Caki2 (cell line): Measurements from ENCODE around the gene AP2A2. TPM values are rescaled to one million over a fixed set of nuclear protein-coding genes. Genes with fewer than 3 reads are reported as not detected.

ENCODE experiments used
- DNase-seq: peaks from one replicate; pipeline ENCODE4 v3.0.0-alpha.2; 2015; ENCODE audit warnings: low read depth
- in situ Hi-C: cut with HindIII; loops from 2 replicates; pipeline ENCODE4 v1.10.0; 2016; ENCODE audit warnings: low sequenced_read_pairs, low pct_unique_long_range_greater_than_20kb, mixed read lengths
- total RNA-seq: library from RNA; depleted of rRNA; stranded (reverse); fragments of >200 nt; shearing (Covaris generic); gene quantifications from 2 replicates; pipeline ENCODE4 v1.2.3, GENCODE V29; 2014; ENCODE audit warnings: low replicate concordance

The AP2A2 gene
- total RNA-seq, 1 experiment from 2014 or later, result 49.4 TPM

DNA sequence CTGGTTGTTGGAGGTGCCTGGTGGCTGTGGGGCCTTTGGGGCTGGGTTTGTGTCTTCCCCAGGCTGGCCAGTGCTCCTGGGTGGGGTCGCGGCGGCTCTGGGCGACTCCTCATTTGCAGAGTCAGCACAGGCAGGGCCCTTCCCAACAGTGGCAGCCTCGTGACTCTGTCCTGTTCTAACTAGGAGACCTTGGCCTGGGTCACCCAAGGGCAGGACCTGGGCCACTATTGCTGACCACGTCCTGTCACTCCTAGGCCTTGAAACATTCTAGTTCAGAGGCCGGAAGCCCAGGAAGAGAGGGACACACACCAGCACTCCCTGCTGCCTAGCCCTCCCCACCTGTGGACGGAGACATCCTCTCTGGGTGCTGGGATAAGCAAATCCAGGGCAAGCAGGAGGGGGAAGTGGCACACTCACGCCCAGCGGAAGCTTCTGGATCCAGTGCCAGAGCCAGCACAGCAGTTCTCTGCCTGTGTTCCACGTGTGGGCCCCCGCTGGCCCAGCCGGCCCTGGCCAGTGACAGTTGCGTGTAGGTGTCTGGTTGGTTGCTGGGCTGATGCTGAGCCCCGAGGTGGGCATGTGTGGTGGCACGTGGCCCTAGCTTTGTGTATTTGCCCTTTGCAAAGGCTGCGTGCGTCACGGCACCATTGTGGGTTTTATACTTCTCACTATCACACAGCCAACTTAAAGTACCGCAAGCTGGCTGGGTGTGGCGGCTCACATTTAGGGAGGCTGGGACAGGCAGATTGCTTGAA is 10.7 kb upstream of the AP2A2 start:
- in situ Hi-C loops, result no loop called here
- no peak for DNase-seq

DNA sequence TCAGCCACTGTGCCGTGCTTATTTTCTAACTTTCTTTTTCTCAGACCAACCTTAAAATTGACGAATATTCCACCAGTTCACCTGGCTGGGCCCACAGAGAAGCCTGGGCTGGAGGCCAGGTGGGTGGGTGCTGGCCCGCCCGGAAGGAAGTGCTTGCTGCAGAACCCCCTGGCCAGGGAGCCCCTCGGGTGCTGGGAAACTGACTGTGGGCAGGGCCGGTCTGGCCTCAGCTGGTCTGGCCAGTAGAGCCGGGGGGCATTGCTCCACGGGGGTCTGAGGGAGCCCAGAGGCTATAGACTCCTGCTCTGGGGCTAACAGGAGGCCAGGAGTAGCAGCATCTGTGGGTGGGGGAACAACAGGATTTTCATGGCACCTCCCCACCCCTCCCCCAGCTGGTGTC is 8.2 kb upstream of the AP2A2 start:
- in situ Hi-C loops, result no loop called here
- no peak for DNase-seq

DNA sequence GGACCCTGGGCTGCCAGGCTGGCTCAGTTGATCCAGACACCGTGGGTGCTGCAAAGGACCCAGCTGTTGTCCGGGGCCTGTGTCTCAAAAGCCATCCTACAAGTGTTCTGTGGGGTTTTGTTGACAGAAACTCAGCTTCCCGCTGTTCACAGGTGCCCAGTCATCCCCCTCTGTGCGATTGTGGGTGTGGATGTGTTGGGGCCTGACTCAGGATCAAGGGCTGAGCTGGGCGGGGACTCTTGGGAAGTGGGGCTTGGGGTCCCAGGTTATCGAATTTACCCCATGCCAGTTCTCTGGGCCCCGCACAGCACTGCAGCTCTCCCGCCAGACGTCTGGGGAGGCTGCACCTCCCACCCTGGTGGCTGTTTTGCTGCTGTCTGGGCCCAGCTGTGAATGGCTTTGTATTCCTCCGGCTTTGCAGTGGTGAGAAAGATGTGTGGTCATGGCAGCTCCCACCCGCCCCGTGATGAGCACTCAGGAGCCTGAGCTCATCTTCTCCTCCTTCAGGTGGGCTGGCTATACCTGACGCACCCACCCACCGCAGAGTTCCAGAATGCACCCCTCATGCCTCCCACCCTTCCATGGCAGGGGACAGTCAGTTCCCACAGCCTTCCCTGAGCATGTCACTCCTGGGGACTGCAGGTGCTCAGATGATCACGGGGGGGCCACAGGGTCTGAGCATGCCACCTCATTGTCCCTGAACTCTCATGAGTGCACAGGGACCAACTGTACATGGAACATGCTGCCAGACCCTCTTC is 3.6 kb upstream of the AP2A2 start:
- in situ Hi-C loops, result no loop called here
- no peak for DNase-seq

DNA sequence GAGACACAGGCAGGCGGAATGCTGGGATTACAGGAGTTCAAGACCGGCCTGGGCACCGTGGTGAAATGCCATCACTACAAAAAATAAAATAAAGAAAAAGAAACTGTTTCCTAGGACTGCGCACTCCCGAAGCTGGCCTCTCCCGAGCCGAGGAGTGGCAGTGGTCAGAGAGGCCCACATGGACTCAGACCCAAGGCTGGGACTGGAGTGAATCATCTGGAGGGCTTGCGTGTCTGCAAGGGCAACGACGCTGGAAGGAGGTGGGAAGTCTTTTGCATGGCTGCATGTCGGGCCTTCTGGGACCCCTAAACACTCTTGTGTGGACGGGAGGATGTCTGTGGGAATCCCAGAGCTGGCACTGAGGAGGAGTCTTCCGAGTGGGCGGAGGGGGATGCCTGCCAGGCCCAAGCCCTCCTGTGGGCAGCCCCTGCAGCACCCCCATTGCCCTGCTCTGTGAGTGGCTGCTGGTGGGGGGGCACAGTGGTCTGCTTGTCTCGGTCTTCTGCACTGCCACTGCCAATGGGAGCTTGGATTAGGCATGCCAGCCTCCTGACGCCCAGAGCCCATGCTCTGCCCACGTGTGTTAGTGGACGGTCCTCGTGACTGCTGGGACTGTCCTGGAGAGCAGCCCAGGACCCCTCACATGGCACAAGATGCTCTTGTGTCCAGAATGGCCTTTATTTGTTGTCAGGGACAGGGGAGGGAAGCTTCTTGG is 1.8 kb upstream of the AP2A2 start:
- in situ Hi-C loops, result no loop called here
- no peak for DNase-seq

DNA sequence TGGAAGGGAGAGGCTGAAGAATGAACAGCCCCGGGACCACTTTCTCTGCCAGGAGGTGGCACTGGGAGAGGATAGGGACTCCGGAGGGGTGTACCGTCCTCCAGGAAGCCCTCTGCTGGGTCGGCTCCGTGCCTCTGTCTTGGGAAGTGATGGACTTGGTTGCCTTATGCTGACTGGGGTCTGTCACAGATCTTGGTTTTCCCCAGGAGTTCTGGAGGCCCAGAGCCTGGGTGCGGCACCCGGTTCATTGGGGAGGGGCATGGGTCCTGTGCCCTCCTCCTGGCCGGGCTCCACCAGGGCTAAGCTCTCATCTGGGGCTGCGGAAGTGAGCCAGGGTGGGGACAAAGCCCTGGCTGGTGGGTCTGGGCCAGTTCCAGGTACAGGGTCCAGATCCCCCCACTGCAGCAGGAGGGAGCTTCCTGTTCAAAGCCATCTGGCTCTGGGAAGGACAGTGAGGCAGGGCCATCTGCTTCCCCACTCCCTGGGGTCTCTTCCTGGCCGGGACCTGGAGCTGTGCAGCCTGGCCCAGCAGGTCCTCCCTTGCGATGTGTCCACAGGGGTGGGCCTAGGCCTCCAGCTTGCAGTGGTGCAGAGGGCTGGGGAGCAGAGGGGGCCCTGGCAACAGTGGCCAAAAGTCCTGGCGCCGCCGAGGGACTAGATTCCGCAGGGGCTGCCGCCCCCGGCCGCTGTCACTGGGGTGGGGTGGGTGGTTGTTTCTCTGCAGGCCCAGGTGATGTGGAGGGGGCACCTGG is 1.1 kb upstream of the AP2A2 start:
- in situ Hi-C loops, result no loop called here
- no peak for DNase-seq

DNA sequence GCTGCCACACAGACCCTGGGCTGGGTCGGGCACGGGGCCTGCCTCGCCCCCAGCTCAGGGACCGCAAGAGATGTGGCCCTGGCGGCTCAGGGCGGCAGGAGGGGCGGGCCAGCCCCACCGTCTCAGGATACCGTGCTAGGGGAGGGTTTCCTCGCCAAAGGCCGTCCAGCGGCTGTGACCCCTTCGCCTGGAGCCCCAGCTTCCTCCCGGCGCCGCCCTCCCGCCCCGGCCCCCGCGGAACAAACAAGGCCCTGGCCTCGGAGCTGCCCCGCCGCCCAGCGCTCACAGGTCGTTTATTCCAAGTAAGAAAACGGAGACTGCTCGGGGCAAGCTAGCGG is 543 bp upstream of the AP2A2 start:
- in situ Hi-C loops, result no loop called here

GRCh38 chr11:926341-926916 is 759 bp downstream of the AP2A2 start:
- DNase-seq, result peak; percentile 54
- in situ Hi-C loops, result no loop called here

More for the DNA sequence above, 543 bp upstream of the AP2A2 start:
- DNase-seq, result no peak

DNA sequence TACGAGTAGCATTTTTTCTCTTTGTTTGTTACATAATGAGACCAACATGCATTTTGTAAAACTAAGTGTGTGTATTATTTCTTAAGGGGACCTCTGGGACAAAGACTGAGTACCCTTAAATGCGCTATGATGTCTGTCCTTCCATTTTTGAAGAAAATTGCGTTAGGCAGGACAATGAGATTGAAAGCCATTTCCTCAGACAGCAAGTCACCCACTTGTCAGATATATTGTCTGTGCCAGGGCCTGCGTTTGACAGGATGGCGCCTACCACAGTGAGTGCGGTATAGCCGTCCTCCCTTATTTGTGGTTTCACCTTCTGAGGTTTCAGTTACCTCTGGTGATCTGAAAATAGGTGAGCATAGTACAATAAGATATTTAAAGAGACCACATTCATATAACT is 2.2 kb downstream of the AP2A2 start:
- no peak for DNase-seq
- in situ Hi-C loops, result no loop called here

DNA sequence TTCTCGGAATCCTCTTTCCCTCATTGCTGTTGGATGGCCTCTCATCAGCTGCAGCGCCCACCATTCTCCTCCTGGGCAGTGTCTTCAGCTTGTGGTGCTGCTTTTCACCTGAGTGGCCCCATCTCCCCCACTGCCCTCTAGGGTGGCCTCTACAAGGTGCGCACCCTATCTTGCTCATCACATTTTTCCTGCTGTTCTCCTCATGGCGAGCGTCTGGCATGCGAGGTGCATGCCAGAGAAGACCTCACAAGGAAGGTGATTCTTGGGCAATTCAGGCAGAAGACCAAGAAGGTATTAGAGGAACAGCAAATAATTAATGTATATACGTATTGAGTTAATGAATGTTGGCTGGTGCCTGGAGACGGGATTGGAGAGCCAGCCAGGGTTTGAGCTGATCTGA is 3.1 kb downstream of the AP2A2 start:
- in situ Hi-C loops, result no loop called here
- no peak for DNase-seq

GRCh38 chr11:929405-929804 is 3.7 kb downstream of the AP2A2 start:
- in situ Hi-C loops, result no loop called here
- no peak for DNase-seq

GRCh38 chr11:931385-931784 is 5.7 kb downstream of the AP2A2 start:
- DNase-seq, result no peak
- in situ Hi-C loops, result no loop called here

DNA sequence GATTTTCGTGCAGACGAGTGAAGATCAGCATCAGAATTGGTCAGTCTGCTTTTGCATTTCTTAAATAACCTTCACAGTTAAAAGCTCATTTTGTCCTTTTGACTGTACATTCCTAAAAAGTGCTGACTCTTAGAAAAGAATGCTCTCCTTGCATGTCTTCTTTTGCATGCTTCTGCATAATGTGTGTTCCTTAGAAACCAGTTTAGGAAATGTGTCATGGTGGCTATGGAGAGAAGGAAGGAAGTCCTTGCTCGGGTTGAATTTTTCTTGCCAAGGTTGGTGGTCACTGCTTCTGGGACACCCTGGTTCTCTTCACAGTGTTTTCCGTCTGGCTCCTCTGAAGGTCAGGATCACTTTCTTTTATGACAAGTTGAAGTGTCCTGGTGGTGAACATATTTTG is 6.8 kb downstream of the AP2A2 start:
- no peak for DNase-seq
- in situ Hi-C loops, result no loop called here

DNA sequence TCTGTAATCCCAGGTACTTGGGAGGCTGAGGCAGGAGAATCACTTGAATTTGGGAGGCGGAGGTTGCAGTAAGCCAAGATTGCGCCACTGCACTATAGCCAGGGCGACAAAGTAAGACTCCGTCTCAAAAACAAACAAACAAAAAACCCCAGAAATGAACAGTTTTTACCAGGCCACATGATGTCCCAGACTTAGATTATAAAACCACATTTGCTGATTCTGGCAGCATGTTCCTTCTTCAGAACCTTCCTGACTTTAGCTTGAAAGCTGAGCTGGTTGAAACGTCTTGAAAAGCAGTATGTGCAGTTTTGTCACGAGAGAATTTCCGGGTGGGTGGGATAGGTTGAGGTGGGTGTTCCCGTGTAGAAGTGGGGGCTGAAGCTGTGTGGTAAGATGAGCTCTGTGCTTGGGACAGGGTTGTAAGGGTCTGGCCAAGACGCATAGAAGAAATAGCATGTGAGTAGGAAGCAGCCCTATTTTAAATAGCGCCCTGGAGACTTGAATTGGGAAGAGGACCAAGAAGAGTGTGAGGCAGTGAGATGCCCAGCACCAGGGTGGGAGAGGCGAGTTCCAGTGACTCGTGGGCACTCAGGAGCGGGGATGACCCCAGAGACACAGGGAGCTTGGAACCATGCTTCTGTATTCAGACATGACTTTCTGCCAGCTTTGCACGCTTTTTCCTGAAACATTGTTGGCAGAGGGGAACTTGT is 7.6 kb downstream of the AP2A2 start:
- in situ Hi-C loops, result no loop called here
- DNase-seq, result no peak

- no peak for DNase-seq
- in situ Hi-C loops, result no loop called here
These were observed 8.3 kb downstream of the AP2A2 start for GRCh38 chr11:933936-934335.

- in situ Hi-C loops, result no loop called here
These were observed 8.9 kb downstream of the AP2A2 start for GRCh38 chr11:934527-934926.

DNA sequence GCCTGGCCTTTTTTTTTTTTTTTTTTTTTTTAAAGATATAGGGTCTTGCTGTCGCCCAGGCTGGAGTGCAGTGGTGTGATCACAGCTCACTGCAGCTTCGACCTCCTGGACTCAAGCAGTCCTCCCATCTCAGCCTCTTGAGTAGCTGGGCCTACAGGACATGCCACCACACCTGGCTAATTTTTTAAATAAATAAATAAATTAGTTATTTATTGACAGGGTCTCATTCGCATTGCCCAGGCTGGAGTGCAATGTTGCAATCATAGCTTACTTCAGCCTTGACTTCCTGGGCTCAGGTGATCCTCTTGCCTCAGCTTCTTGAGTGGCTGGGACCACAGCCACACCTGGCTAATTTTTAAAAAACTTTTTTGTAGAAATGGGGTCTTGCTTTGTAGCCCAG is 10.5 kb downstream of the AP2A2 start:
- in situ Hi-C loops, result no loop called here
- DNase-seq, result peak; percentile 21

More at GRCh38 chr11:934527-934926, 8.9 kb downstream of the AP2A2 start:
- no peak for DNase-seq

DNA sequence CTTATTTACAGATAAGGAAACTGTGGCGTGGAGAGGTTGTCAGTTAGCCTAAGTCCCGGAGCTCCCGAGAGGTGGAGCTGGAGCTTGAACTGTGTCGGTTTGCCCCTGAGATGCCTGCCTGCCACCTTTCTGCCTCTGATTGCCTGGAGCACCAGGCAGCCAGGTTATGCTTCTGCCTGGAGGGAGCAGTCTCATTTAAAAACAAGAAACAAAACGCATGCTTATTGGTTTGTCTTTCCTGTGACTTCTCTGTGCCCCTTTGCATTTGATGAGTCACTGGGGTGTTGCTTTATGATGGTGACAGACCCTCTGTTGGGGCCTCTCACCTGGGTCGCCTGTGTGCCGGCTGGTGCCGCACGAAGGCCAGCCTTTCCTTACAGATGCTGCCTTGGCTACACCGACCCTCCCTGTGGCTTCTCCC is 12.2 kb downstream of the AP2A2 start:
- no peak for DNase-seq
- in situ Hi-C loops, result no loop called here
